ENCODE data around the gene NSG2.
"Not testable (repeated sequence)": the region's sequence is repeated elsewhere in the genome, so short reads cannot be mapped to it uniquely, and the experiment has no call there.

The NSG2 gene

DNA sequence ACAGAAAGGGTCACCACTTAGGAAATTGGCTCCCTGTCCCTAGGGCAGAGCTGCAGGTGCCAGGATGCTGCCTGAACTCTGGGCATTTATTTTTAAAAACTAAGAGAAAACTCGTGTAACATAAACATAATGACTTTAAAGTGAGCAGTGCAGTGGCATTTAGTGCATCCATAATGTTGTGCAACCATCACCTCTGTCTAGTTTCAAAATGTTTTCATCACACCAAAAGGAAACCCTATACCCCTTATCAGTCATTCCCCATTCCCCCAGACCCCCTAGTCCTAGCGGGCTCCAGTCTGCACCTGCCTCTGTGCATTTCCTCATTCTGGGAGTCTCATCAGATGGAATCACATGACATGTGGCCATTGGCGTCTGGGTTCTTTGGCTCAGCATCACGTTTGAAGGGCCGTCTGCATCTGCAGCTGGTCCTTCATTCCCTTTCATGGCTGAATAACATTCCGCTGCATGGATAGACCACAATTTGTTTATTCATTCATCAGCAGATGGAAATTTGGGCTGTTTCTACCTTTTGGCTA is 55.8 kb downstream of the NSG2 start:
- no peak for DNase-seq (ENCODE audit: low read depth)
- no peak overlapping the region for H3K4me3 ChIP-seq (ENCODE audit: low read depth, low read length)
- TF ChIP-seq MAX (IDR thresholded peaks at IDR 0.05; ENCODE audit: low read depth, low read length) = no peak
- TF ChIP-seq MYC (IDR thresholded peaks at IDR 0.05; ENCODE audit: low read depth, low read length) = no peak
- no peak for TF ChIP-seq POLR2A (IDR thresholded peaks at IDR 0.05; ENCODE audit: extremely low read depth, insufficient read length)
- TF ChIP-seq, protein P1, sequence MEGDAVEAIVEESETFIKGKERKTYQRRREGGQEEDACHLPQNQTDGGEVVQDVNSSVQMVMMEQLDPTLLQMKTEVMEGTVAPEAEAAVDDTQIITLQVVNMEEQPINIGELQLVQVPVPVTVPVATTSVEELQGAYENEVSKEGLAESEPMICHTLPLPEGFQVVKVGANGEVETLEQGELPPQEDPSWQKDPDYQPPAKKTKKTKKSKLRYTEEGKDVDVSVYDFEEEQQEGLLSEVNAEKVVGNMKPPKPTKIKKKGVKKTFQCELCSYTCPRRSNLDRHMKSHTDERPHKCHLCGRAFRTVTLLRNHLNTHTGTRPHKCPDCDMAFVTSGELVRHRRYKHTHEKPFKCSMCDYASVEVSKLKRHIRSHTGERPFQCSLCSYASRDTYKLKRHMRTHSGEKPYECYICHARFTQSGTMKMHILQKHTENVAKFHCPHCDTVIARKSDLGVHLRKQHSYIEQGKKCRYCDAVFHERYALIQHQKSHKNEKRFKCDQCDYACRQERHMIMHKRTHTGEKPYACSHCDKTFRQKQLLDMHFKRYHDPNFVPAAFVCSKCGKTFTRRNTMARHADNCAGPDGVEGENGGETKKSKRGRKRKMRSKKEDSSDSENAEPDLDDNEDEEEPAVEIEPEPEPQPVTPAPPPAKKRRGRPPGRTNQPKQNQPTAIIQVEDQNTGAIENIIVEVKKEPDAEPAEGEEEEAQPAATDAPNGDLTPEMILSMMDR (IDR thresholded peaks at IDR 0.05; ENCODE audit: low read depth, low read length) = no peak

GRCh38 chr5:174102574-174102973 is 57.1 kb downstream of the NSG2 start:
- not testable (repeated sequence) for H3K4me3 ChIP-seq (ENCODE audit: low read depth, low read length); DNase-seq (ENCODE audit: low read depth)

GRCh38 chr5:174106997-174107655 is 61.6 kb downstream of the NSG2 start:
- H3K4me3 ChIP-seq (ENCODE audit: low read depth, low read length) = no peak overlapping the region
- DNase-seq (ENCODE audit: low read depth) = no peak
- no peak for TF ChIP-seq MAX (IDR thresholded peaks at IDR 0.05; ENCODE audit: low read depth, low read length)
- no peak for TF ChIP-seq MYC (IDR thresholded peaks at IDR 0.05; ENCODE audit: low read depth, low read length)
- TF ChIP-seq POLR2A (IDR thresholded peaks at IDR 0.05; ENCODE audit: extremely low read depth, insufficient read length) = no peak

DNA sequence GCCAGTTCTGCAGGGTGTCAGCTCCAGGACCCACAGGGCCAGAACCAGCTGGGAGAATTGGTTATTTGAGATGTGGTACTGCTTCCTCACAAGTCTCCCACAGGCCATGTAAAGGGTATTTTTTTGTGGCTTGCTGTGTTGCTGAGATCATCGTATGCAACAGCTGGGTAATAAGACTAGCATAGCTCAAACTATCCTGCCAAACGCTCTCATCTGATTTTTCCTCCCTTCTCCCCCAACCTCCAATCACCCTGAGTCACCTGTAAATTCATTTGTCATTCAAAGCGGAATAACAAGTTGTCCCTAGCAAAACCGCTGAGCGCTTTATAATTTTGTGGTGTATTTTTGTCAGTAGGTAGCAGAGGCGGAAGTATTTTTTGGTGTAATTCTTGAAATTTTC is 63.2 kb downstream of the NSG2 start:
- DNase-seq (ENCODE audit: low read depth) = no peak
- H3K4me3 ChIP-seq (ENCODE audit: low read depth, low read length) = no peak overlapping the region
- TF ChIP-seq, protein P1 (IDR thresholded peaks at IDR 0.05; ENCODE audit: low read depth, low read length) = no peak
- no peak for TF ChIP-seq MYC (IDR thresholded peaks at IDR 0.05; ENCODE audit: low read depth, low read length)
- TF ChIP-seq POLR2A (IDR thresholded peaks at IDR 0.05; ENCODE audit: extremely low read depth, insufficient read length) = no peak
- TF ChIP-seq MAX (IDR thresholded peaks at IDR 0.05; ENCODE audit: low read depth, low read length) = no peak

DNA sequence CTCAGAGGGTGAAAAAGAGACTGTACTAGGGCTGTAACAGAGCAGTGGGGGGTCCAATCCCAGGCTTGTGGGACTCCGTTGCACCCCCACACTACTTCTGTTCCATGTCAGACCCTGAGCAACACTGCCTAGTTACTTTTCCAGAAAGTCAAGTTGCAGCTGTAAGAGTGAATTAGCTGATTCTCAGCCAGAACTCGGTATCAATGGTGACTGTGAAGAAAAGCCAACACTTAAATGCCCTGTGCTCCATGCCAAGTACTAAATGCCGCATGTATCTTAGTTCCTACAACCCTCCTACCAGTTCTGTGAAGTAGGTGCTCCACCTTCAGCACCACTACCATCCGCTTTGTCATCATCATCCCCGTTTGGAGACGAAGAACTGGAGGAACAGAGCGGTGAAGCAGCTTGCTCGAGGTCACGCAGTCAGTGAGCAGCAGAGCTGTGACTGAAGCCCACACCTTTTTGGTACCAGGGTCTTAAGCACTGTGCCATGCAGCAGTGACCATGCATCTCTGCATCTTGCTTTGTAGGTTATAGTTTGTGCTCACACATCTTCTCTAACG is 64.3 kb downstream of the NSG2 start:
- no peak overlapping the region for H3K4me3 ChIP-seq (ENCODE audit: low read depth, low read length)
- no peak for TF ChIP-seq MAX (IDR thresholded peaks at IDR 0.05; ENCODE audit: low read depth, low read length)
- TF ChIP-seq, protein P1 (IDR thresholded peaks at IDR 0.05; ENCODE audit: low read depth, low read length) = no peak
- no peak for TF ChIP-seq POLR2A (IDR thresholded peaks at IDR 0.05; ENCODE audit: extremely low read depth, insufficient read length)
- TF ChIP-seq MYC (IDR thresholded peaks at IDR 0.05; ENCODE audit: low read depth, low read length) = no peak
- no peak for DNase-seq (ENCODE audit: low read depth)

DNA sequence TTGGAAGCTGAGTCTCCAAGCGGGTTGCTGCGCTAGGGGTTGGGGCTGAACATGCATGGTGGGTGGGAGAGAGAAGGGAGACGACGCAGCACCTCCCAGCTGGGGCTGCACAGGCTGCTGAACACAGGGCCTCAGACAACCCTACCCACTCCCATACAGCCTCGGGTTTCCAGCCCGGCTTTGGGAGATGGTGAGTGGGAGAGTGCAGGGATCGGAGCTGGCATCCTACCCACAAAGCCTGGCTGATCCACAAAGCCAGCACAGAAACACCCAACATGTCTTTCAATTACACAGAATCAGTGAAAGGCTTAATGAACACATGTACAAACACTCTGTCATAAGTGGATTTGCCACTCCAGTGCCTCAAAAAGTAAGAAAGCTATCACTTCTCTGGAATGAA is 64.8 kb downstream of the NSG2 start:
- no peak overlapping the region for H3K4me3 ChIP-seq (ENCODE audit: low read depth, low read length)
- DNase-seq (ENCODE audit: low read depth) = no peak
- TF ChIP-seq, protein P1 (IDR thresholded peaks at IDR 0.05; ENCODE audit: low read depth, low read length) = no peak
- no peak for TF ChIP-seq MYC (IDR thresholded peaks at IDR 0.05; ENCODE audit: low read depth, low read length)
- TF ChIP-seq POLR2A (IDR thresholded peaks at IDR 0.05; ENCODE audit: extremely low read depth, insufficient read length) = no peak
- no peak for TF ChIP-seq MAX (IDR thresholded peaks at IDR 0.05; ENCODE audit: low read depth, low read length)
